HCT116 (cell line): ENCODE results near the gene TEDC2. TPM values are rescaled to one million over a fixed set of nuclear protein-coding genes. Genes with fewer than 3 reads are reported as not detected.

Experiments used
- ATAC-seq: fragments of 200-7000 bp; cut with Tn5 transposase; 2 replicates; pipeline ENCODE4 v1.9.1; 2020; ENCODE audit warnings: mild to moderate bottlenecking, moderate library complexity
- BruUV-seq: library from RNA; stranded (reverse); fragments of 400-500 nt; replicated peaks from 2 replicates; lab custom pipeline; 2021; lab: Mats Ljungman, UMichigan
- CTCF ChIA-PET: fragments of 300-600 bp; sonication (Branson Sonifier 250); formaldehyde crosslinking; loops from one replicate; lab custom pipeline; 2021; ENCODE audit warnings: antibody characterized with exemption; lab: Charles Lee
- POLR2A ChIA-PET: fragments of 300-600, 350-600 bp; sonication (Branson Sonifier 250); formaldehyde crosslinking; loops from one replicate; lab custom pipeline; 2021; ENCODE audit warnings: antibody characterized with exemption; lab: Charles Lee
- RAD21 ChIA-PET, 2 experiments: fragments of 300-600 bp; sonication (Branson Sonifier 250); formaldehyde crosslinking; loops; one replicate each; lab custom pipeline; 2023; ENCODE audit warnings: low total read pairs in 2 of 2; ENCODE audit not compliant: uncharacterized antibody in 2 of 2, unreplicated experiment in 2 of 2, low non-redundant PET in 1 of 2; lab: Charles Lee
- DNase-seq: peaks from one replicate; pipeline ENCODE4 v3.0.0-alpha.2; 2010; ENCODE audit warnings: low read depth, low spot score
- H2AFZ ChIP-seq: fragments of 200-600 bp; shearing (Covaris generic), sonication (generic); 2 replicates; pipeline ENCODE4 v1.6.1; 2017; ENCODE audit warnings: low read depth, mixed run types, mixed read lengths, antibody characterized with exemption, low read length; ENCODE audit not compliant: poor library complexity, severe bottlenecking
- H3K27ac ChIP-seq: 2 replicates; pipeline ENCODE4 v1.5.1; 2012; ENCODE audit warnings: low read depth, low read length
- H3K27me3 ChIP-seq: fragments of 200-600 bp; sonication (generic); 2 replicates; pipeline ENCODE4 v1.6.1; 2016; ENCODE audit warnings: mixed run types, low read length, mixed read lengths; ENCODE audit not compliant: insufficient read depth
- H3K36me3 ChIP-seq, 2 experiments: fragments of 200-500 bp in 1 of 2; fragments of 200-600 bp in 1 of 2; sonication (Bioruptor generic) in 1 of 2; sonication (generic) in 1 of 2; 2 replicates each; pipeline versions ENCODE4 v1.5.1 to v1.6.1; 2014 to 2016; ENCODE audit warnings: low read length in 2 of 2, inconsistent platforms in 1 of 2, mixed read lengths in 1 of 2, mixed run types in 1 of 2; ENCODE audit not compliant: insufficient read depth in 2 of 2, control insufficient read depth in 1 of 2
- H3K4me1 ChIP-seq, 2 experiments: fragments of 200-600 bp in 1 of 2; sonication (generic) in 1 of 2; 2 replicates each; pipeline versions ENCODE4 v1.5.1 to v1.6.1; 2012 to 2017; ENCODE audit warnings: low read length in 2 of 2, inconsistent platforms in 1 of 2, mild to moderate bottlenecking in 1 of 2, mixed read lengths in 1 of 2, mixed run types in 1 of 2, moderate library complexity in 1 of 2; ENCODE audit not compliant: insufficient read depth in 2 of 2, control insufficient read depth in 1 of 2
- H3K4me2 ChIP-seq: fragments of 200-600 bp; sonication (generic); 2 replicates; pipeline ENCODE4 v1.6.1; 2017; ENCODE audit warnings: mixed run types, low read length, mixed read lengths
- H3K4me3 ChIP-seq, 2 experiments: fragments of 200-600 bp in 1 of 2; sonication (generic) in 1 of 2; replicated peaks in 1 of 2; 2 replicates each; pipeline ENCODE4 v1.5.1; 2011 to 2016; ENCODE audit warnings: low read length in 2 of 2, control low read depth in 1 of 2, low read depth in 1 of 2, mild to moderate bottlenecking in 1 of 2, mixed read lengths in 1 of 2, mixed run types in 1 of 2
- H3K79me2 ChIP-seq: fragments of 200-600 bp; sonication (generic); 2 replicates; pipeline ENCODE4 v1.6.1; 2017; ENCODE audit warnings: mild to moderate bottlenecking, mixed run types, low read length, moderate library complexity, mixed read lengths; ENCODE audit not compliant: insufficient read depth
- H3K9ac ChIP-seq: fragments of 200-600 bp; sonication (generic); 2 replicates; pipeline ENCODE4 v1.6.1; 2016; ENCODE audit warnings: low read length, mixed read lengths
- H3K9me2 ChIP-seq: fragments of 200-600 bp; sonication (generic), shearing (Covaris generic); 2 replicates; pipeline ENCODE4 v1.6.1; 2017; ENCODE audit warnings: mixed run types, mild to moderate bottlenecking, moderate library complexity; ENCODE audit not compliant: insufficient read depth
- H3K9me3 ChIP-seq, 2 experiments: fragments of 200-500 bp in 1 of 2; fragments of 200-600 bp in 1 of 2; sonication (Bioruptor generic) in 1 of 2; sonication (generic) in 1 of 2; 2 replicates each; pipeline ENCODE4 v1.6.1; 2014 to 2017; ENCODE audit warnings: low read length in 2 of 2, mixed read lengths in 2 of 2, inconsistent platforms in 1 of 2, low read depth in 1 of 2, mild to moderate bottlenecking in 1 of 2, mixed run types in 1 of 2, moderate library complexity in 1 of 2; ENCODE audit not compliant: control insufficient read depth in 1 of 2, insufficient read depth in 1 of 2
- H4K20me1 ChIP-seq: fragments of 200-600 bp; sonication (generic), shearing (Covaris generic); 2 replicates; pipeline ENCODE4 v1.6.1; 2017; ENCODE audit warnings: mixed run types, mild to moderate bottlenecking, moderate library complexity; ENCODE audit not compliant: insufficient read depth
- SIN3A ChIP-seq: IDR thresholded peaks from 2 replicates; pipeline ENCODE4 v1.6.1; 2012; ENCODE audit warnings: low read depth
- SP1 ChIP-seq: IDR thresholded peaks from 2 replicates; pipeline ENCODE4 v1.6.1; 2012; ENCODE audit warnings: low read depth
- intact Hi-C: fragments of 100-400 bp; cut with micrococcal nuclease; formaldehyde crosslinking; loops from 2 replicates; pipeline ENCODE4 v1.10.0; 2022
- total RNA-seq: library from RNA; stranded (reverse); gene quantifications from one replicate; pipeline ENCODE4 v1.2.1, GENCODE V29; 2021; ENCODE audit not compliant: unreplicated experiment
- TF ChIP-seq, protein P1 (sequence below), 3 experiments: fragments of 200-600 bp in 1 of 3; sonication (generic) in 1 of 3; IDR thresholded peaks in 2 of 3; conservative IDR thresholded peaks in 1 of 3; 2 replicates each; pipeline ENCODE4 v1.5.1; 2012 to 2017; ENCODE audit warnings: low read depth in 2 of 3, low read length in 2 of 3, antibody characterized with exemption in 1 of 3, borderline replicate concordance in 1 of 3, control low read depth in 1 of 3, mild to moderate bottlenecking in 1 of 3, mixed read lengths in 1 of 3, mixed run types in 1 of 3, moderate library complexity in 1 of 3; ENCODE audit not compliant: insufficient read depth in 1 of 3
- TF ChIP-seq, protein P2 (sequence below): IDR thresholded peaks from 2 replicates; pipeline ENCODE4 v1.6.1; 2012; ENCODE audit warnings: low read depth

Gene TEDC2
- total RNA-seq, 1 experiment from 2014 or later: 26.5 TPM

DNA sequence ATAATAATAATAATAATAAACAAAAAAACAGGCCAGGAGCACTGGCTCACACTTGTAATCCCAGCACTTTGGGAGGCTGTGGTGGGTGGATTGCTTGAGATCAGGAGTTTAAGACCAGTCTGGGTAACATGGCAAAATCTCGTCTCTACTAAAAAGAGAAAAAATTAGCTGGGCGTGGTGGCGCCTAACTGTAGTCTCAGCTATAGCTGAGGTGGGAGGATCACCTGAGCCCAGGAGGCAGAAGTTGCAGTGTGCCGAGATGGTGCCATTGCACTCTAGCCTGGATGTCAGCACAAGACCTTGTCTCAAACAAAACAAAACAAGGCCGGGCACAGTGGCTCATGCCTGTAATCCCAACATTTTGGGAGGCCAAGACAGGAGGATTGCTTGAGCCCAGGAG is 35.1 kb downstream of the TEDC2 start:
- TF ChIP-seq, protein P1, sequence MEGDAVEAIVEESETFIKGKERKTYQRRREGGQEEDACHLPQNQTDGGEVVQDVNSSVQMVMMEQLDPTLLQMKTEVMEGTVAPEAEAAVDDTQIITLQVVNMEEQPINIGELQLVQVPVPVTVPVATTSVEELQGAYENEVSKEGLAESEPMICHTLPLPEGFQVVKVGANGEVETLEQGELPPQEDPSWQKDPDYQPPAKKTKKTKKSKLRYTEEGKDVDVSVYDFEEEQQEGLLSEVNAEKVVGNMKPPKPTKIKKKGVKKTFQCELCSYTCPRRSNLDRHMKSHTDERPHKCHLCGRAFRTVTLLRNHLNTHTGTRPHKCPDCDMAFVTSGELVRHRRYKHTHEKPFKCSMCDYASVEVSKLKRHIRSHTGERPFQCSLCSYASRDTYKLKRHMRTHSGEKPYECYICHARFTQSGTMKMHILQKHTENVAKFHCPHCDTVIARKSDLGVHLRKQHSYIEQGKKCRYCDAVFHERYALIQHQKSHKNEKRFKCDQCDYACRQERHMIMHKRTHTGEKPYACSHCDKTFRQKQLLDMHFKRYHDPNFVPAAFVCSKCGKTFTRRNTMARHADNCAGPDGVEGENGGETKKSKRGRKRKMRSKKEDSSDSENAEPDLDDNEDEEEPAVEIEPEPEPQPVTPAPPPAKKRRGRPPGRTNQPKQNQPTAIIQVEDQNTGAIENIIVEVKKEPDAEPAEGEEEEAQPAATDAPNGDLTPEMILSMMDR (IDR thresholded peaks at IDR 0.05 in 2 of 3, conservative IDR thresholded peaks at IDR 0.05 in 1 of 3; ENCODE audit: borderline replicate concordance in 1 of 3, insufficient read depth in 1 of 3, low read depth in 2 of 3, low read length in 2 of 3): no peak
- TF ChIP-seq SIN3A (no peak), SP1 (no peak)
- TF ChIP-seq, protein P2, sequence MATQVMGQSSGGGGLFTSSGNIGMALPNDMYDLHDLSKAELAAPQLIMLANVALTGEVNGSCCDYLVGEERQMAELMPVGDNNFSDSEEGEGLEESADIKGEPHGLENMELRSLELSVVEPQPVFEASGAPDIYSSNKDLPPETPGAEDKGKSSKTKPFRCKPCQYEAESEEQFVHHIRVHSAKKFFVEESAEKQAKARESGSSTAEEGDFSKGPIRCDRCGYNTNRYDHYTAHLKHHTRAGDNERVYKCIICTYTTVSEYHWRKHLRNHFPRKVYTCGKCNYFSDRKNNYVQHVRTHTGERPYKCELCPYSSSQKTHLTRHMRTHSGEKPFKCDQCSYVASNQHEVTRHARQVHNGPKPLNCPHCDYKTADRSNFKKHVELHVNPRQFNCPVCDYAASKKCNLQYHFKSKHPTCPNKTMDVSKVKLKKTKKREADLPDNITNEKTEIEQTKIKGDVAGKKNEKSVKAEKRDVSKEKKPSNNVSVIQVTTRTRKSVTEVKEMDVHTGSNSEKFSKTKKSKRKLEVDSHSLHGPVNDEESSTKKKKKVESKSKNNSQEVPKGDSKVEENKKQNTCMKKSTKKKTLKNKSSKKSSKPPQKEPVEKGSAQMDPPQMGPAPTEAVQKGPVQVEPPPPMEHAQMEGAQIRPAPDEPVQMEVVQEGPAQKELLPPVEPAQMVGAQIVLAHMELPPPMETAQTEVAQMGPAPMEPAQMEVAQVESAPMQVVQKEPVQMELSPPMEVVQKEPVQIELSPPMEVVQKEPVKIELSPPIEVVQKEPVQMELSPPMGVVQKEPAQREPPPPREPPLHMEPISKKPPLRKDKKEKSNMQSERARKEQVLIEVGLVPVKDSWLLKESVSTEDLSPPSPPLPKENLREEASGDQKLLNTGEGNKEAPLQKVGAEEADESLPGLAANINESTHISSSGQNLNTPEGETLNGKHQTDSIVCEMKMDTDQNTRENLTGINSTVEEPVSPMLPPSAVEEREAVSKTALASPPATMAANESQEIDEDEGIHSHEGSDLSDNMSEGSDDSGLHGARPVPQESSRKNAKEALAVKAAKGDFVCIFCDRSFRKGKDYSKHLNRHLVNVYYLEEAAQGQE: no peak
- intact Hi-C loops: no loop called here
- CTCF ChIA-PET: no interaction called here
- Histone ChIP-seq H4K20me1 (no peaks in the 10 kb centered on the region), H3K4me1 (no peaks in the 10 kb centered on the region), H3K27me3 (no peaks in the 10 kb centered on the region), H3K9me3 (no peaks in the 10 kb centered on the region), H3K4me2 (no peak overlapping the region), H3K9ac (no peak overlapping the region), H3K36me3 (no peaks in the 10 kb centered on the region; a peak in 1 of 4 replicates), H3K9me2 (no peaks in the 10 kb centered on the region), H2AFZ (no peak overlapping the region), H3K4me3 (no peak overlapping the region), H3K27ac (no peak overlapping the region), H3K79me2 (peaks cover 14% of the 10 kb centered on the region; the same call in 1 of the 2 replicates)
- POLR2A ChIA-PET: no interaction called here
- no TSS peak for BruUV-seq
- DNase-seq (no peak), ATAC-seq (no peak)
- RAD21 ChIA-PET: no interaction called here
